ENCODE measurements around the gene HMG20A.

The HMG20A gene

DNA sequence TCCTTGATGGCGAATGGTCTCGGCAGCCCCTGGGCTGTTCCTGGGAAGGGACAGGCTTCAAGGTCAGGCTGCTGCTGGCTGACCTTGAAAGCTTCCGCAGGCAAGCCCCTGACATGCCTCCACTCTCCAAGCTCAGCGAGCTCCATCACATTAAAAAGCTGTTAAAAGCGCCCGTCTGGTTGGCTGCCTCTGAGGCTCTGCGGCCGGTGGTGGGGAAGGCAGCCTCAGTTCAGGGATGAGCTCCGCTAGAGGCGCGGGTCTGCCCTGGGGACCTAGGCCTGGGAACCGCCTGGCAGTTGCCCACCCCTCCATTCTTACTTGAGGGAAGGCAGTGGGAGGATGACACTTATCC lies 108.3 kb downstream of the HMG20A start:
- peaks cover 20% of the 10 kb centered on the region for H3K4me1 ChIP-seq (ENCODE audit: control insufficient read depth, low read depth, low read length)
- H3K27ac ChIP-seq (ENCODE audit: low read length), result no peak overlapping the region

DNA sequence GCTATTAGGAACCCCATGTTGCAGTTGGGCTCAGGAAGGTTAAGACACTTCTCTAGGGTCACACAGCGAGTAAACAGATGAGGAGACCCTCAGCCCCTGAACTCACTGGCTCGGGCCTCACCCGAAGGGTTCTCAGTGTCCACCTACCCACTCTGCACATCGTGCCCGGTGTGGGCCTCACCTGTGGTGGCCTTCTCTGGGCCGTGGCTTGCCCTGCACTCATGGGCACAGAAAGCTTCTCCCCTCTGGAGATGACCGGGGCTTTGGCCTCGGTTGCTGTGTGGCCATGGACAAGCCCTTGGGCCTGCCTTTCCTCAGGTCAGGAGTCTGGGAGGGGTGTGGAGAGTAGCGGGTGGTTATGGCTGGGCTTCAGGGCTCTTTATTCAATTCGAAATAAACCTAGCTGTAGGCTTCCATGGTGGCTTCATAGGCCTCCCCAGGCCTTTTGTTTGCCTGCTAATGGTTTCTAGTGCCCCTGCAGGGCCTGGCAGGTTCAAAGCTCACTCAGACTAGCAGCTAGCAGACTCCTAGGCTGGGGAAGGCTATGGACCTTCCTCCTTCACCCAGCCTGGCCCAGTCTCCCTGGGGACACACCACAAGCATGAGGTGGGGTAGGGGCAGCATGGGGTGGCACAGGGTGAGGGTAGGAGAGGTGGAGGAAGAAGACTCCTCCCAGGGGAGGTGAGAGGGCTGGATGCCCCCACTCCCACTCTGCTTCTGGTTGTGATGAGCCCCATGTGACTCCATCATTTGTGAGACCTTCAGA lies 108.9 kb downstream of the HMG20A start:
- no peaks in the 10 kb centered on the region for H3K27me3 ChIP-seq (ENCODE audit: control insufficient read depth, insufficient read depth, low read length)
- H3K4me3 ChIP-seq (ENCODE audit: low read length), result no peak overlapping the region
- peaks cover 20% of the 10 kb centered on the region for H3K4me1 ChIP-seq (ENCODE audit: control insufficient read depth, low read depth, low read length)
- H3K36me3 ChIP-seq (ENCODE audit: control insufficient read depth, low read depth, low read length), result no peaks in the 10 kb centered on the region
- H3K27ac ChIP-seq (ENCODE audit: low read length), result no peak overlapping the region
- H3K9me3 ChIP-seq (ENCODE audit: control insufficient read depth, low read depth, low read length), result no peaks in the 10 kb centered on the region
- no peak overlapping the region for H3K9ac ChIP-seq (ENCODE audit: low read length)

More for the DNA sequence above, 108.3 kb downstream of the HMG20A start:
- no peak overlapping the region for H3K9ac ChIP-seq (ENCODE audit: low read length)
- no peaks in the 10 kb centered on the region for H3K36me3 ChIP-seq (ENCODE audit: control insufficient read depth, low read depth, low read length)
- no peak overlapping the region for H3K4me3 ChIP-seq (ENCODE audit: low read length)
- H3K27me3 ChIP-seq (ENCODE audit: control insufficient read depth, insufficient read depth, low read length), result no peaks in the 10 kb centered on the region
- H3K9me3 ChIP-seq (ENCODE audit: control insufficient read depth, low read depth, low read length), result no peaks in the 10 kb centered on the region

- no peak overlapping the region for H3K27ac ChIP-seq (ENCODE audit: low read length)
- H3K9me3 ChIP-seq (ENCODE audit: control insufficient read depth, low read depth, low read length), result no peaks in the 10 kb centered on the region
- H3K4me1 ChIP-seq (ENCODE audit: control insufficient read depth, low read depth, low read length), result peaks cover 20% of the 10 kb centered on the region
- no peaks in the 10 kb centered on the region for H3K36me3 ChIP-seq (ENCODE audit: control insufficient read depth, low read depth, low read length)
- H3K9ac ChIP-seq (ENCODE audit: low read length), result no peak overlapping the region
- H3K27me3 ChIP-seq (ENCODE audit: control insufficient read depth, insufficient read depth, low read length), result no peaks in the 10 kb centered on the region
- no peak overlapping the region for H3K4me3 ChIP-seq (ENCODE audit: low read length)
Measured at GRCh38 chr15:77530576-77530975, 109.9 kb downstream of the HMG20A start.

- no peaks in the 10 kb centered on the region for H3K27me3 ChIP-seq (ENCODE audit: control insufficient read depth, insufficient read depth, low read length)
- no peak overlapping the region for H3K4me3 ChIP-seq (ENCODE audit: low read length)
- H3K9ac ChIP-seq (ENCODE audit: low read length), result no peak overlapping the region
- H3K27ac ChIP-seq (ENCODE audit: low read length), result no peak overlapping the region
- no peaks in the 10 kb centered on the region for H3K36me3 ChIP-seq (ENCODE audit: control insufficient read depth, low read depth, low read length)
- H3K9me3 ChIP-seq (ENCODE audit: control insufficient read depth, low read depth, low read length), result no peaks in the 10 kb centered on the region
- peaks cover 24% of the 10 kb centered on the region for H3K4me1 ChIP-seq (ENCODE audit: control insufficient read depth, low read depth, low read length)
Measured at GRCh38 chr15:77531191-77532000, 110.7 kb downstream of the HMG20A start.

DNA sequence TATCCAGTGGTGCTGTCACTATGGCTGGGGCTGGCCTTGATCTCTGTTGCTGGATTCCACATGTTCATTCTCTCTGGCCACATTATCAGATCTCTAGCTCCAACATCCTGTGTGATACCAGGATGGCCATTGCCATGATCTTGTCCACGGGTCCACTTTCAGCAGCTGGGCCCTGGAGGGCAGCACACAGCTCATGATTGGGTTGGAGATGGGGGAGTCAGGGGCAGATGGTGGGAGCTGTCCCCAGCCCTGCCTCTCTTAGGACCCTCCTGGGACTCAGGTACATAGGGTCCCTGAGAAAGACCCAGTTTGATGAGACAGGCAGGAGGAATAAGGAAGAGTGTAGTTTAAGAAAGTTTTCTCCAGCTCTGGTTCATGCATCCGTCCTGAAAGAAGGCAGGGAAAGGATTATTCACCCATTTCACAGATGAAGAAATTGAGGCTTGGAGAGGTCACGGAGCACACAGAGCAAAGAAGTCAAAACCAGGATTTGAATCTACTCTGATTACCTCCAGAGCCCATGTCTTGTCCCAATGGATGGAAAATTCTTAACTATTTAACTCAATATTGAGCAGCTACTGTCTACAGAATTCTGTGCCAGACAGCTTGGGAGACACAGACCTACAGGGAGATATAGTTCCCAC lies 111.5 kb downstream of the HMG20A start:
- Histone ChIP-seq H3K4me3 (ENCODE audit: low read length) (no peak overlapping the region), H3K27me3 (ENCODE audit: control insufficient read depth, insufficient read depth, low read length) (no peaks in the 10 kb centered on the region), H3K9me3 (ENCODE audit: control insufficient read depth, low read depth, low read length) (no peaks in the 10 kb centered on the region), H3K27ac (ENCODE audit: low read length) (no peak overlapping the region), H3K36me3 (ENCODE audit: control insufficient read depth, low read depth, low read length) (no peaks in the 10 kb centered on the region), H3K9ac (ENCODE audit: low read length) (no peak overlapping the region), H3K4me1 (ENCODE audit: control insufficient read depth, low read depth, low read length) (peaks cover 21% of the 10 kb centered on the region)

- no peak overlapping the region for H3K27ac ChIP-seq (ENCODE audit: low read length)
- no peak overlapping the region for H3K4me3 ChIP-seq (ENCODE audit: low read length)
- H3K27me3 ChIP-seq (ENCODE audit: control insufficient read depth, insufficient read depth, low read length), result no peaks in the 10 kb centered on the region
- no peaks in the 10 kb centered on the region for H3K36me3 ChIP-seq (ENCODE audit: control insufficient read depth, low read depth, low read length)
- H3K9me3 ChIP-seq (ENCODE audit: control insufficient read depth, low read depth, low read length), result no peaks in the 10 kb centered on the region
- H3K9ac ChIP-seq (ENCODE audit: low read length), result no peak overlapping the region
- H3K4me1 ChIP-seq (ENCODE audit: control insufficient read depth, low read depth, low read length), result peaks cover 26% of the 10 kb centered on the region
Measured at GRCh38 chr15:77532846-77533245, 112.2 kb downstream of the HMG20A start.

DNA sequence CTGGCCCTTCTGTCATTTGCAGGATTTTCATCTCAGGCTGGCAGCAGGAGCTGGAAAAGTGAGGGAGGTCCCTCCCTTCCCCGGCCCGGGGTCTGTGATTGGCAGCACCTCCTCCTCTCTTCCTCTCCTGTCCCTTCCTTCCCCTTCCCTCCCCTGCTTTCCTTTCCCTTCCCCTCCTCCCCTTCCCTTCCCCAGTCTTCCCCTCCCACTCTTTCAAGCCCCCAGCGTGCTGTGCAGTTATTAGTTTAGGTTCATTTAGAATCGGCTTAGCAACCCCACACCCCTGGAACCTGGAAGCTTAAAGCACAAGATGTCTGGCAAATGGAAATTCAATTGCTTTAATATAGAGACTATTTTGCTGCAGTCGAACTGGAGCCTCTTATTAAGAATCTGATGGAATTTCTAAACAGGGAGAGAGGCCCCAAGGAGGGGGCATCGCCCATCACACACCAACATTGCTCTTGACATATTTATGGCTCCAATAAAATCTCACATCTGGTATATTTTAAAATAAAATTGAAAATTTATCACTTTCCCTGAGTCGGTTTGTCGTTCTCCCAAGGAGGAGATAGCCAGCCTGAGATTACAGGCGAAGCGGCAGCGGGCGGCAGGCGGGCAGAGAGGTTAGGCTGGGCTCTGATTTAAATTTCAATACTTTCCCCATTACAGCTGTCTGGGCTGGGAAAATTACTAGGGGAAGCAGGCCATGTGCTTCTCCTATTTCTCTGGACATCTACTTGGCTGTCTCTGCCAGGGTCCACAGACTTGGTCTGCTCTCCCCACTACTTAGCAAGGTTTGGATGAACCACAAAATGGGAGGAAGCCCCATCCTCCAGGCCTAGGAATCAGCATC lies 113.1 kb downstream of the HMG20A start:
- H3K27ac ChIP-seq (ENCODE audit: low read length), result no peak overlapping the region
- peaks cover 36% of the 10 kb centered on the region for H3K4me1 ChIP-seq (ENCODE audit: control insufficient read depth, low read depth, low read length)
- no peaks in the 10 kb centered on the region for H3K9me3 ChIP-seq (ENCODE audit: control insufficient read depth, low read depth, low read length)
- H3K27me3 ChIP-seq (ENCODE audit: control insufficient read depth, insufficient read depth, low read length), result no peaks in the 10 kb centered on the region
- H3K4me3 ChIP-seq (ENCODE audit: low read length), result no peak overlapping the region
- no peaks in the 10 kb centered on the region for H3K36me3 ChIP-seq (ENCODE audit: control insufficient read depth, low read depth, low read length)
- no peak overlapping the region for H3K9ac ChIP-seq (ENCODE audit: low read length)
